ENCODE results near the gene AIG1.

The AIG1 gene

GRCh38 chr6:143205585-143205984, 144.9 kb downstream of the AIG1 start:
- DNase-seq (ENCODE audit: low spot score) = no peak
- TF ChIP-seq CTCF (IDR thresholded peaks at IDR 0.05; ENCODE audit: extremely low read depth, insufficient read depth, missing control alignments) = no peak
- in situ Hi-C loops (cut with MboI; ENCODE audit: low pct_unique_long_range_greater_than_20kb, low sequenced_read_pairs, unreplicated experiment) = no loop called here

DNA sequence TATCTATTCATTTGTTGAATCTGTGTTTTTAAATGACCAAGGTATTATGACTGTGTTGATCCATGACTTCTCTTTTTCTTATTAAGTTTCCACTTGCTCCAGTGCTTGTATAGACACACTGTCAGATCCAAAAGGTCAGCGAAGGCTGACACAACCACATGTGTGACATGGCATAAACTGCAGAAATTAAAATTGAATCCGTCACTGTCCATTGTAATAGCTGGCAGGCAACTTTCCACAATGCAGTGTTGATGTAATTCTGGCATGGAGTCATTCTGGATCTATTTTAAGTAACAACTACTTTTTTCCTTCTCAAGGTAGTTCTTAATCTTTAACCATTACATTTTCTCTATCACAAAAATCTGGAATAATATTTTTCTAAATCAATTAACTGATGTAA, 145.3 kb downstream of the AIG1 start:
- no peak for DNase-seq (ENCODE audit: low spot score)
- in situ Hi-C loops (cut with MboI; ENCODE audit: low pct_unique_long_range_greater_than_20kb, low sequenced_read_pairs, unreplicated experiment) = no loop called here
- no peak for TF ChIP-seq CTCF (IDR thresholded peaks at IDR 0.05; ENCODE audit: extremely low read depth, insufficient read depth, missing control alignments)

DNA sequence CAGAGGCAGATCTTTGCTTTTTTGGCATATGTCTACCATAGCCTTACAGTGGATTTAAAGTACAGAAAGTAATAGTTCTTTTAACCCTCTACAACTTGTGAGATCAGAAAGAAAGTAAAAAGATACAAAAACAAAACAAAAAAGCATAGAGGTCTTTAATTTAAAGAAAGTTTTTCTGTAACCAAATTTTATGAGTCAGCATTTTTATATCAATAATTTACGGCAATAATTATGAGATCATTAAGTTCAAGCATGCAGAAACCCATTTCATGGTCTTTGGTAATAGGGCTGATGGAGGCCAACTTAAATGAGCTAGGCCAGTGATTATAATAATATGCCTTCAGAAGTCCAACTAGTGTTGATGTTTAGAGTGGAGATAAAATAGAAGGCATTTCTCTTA, 145.9 kb downstream of the AIG1 start:
- in situ Hi-C loops (cut with MboI; ENCODE audit: low pct_unique_long_range_greater_than_20kb, low sequenced_read_pairs, unreplicated experiment) = no loop called here
- no peak for TF ChIP-seq CTCF (IDR thresholded peaks at IDR 0.05; ENCODE audit: extremely low read depth, insufficient read depth, missing control alignments)
- no peak for DNase-seq (ENCODE audit: low spot score)

DNA sequence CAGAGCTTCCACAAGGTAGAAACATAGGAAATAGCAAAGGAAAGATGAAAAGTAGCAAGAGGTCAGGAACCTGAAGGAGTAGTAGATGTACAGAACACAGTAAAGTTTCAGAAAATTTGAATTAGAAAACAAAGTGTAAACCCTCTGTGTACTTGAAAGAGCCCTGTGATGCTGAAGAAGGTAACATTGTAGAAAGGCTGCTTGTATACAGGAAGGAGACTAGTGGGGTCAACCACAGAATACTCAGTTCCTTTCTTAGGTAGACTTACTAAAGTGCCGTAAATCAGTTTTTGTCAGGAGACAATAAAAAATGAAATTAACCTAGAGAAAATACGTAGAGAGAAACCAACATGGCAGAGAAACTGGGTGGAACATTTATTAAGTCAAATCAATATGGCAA, 149.7 kb downstream of the AIG1 start:
- DNase-seq (ENCODE audit: low spot score) = no peak
- in situ Hi-C loops (cut with MboI; ENCODE audit: low pct_unique_long_range_greater_than_20kb, low sequenced_read_pairs, unreplicated experiment) = no loop called here

DNA sequence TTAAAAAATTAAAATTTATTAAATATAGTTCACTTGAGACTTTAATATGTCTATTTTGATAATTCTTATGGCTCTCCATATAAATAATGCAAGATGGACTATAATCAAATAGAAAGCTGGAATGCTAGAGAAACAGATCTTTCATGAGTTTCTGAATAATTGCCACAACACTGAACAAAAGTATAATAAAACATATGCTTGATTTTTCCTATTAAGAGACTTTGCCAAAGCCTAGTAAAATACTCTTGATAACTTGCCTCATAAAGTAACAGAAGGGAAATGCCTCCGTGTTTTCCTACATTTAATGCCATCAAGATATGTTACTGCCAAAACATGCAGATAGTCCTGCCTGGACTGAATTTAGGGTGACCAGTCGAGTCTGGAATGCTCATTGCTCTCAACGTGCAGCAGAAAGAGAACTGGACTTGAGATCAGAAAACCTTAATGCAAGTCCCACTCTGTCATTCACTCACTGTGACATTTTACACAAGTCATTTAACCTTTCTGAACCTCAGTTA, 153.2 kb downstream of the AIG1 start:
- in situ Hi-C loops (cut with MboI; ENCODE audit: low pct_unique_long_range_greater_than_20kb, low sequenced_read_pairs, unreplicated experiment) = no loop called here
- no peak for TF ChIP-seq CTCF (IDR thresholded peaks at IDR 0.05; ENCODE audit: extremely low read depth, insufficient read depth, missing control alignments)
- no peak for DNase-seq (ENCODE audit: low spot score)

More for the DNA sequence above, 149.7 kb downstream of the AIG1 start:
- TF ChIP-seq CTCF (IDR thresholded peaks at IDR 0.05; ENCODE audit: extremely low read depth, insufficient read depth, missing control alignments) = no peak

DNA sequence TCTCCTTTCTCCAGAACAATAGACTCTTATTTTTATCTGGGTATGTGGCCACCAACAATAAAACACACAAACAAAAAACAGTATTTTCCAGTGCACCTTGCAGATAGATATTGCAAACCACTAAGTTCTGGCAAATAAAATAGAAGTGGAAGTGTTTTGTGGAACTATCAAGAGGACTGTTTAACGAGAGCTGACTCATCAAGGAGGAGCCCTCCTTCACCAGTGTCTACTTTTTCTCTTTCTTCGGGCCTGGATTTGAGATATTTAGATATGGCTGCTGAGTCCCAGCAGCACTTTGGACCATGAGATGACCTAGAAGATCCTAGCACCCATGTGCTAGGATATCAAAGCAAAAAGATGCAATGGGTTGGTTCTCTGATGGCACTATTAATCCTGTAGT, 154.7 kb downstream of the AIG1 start:
- no peak for TF ChIP-seq CTCF (IDR thresholded peaks at IDR 0.05; ENCODE audit: extremely low read depth, insufficient read depth, missing control alignments)
- in situ Hi-C loops (cut with MboI; ENCODE audit: low pct_unique_long_range_greater_than_20kb, low sequenced_read_pairs, unreplicated experiment) = no loop called here
- DNase-seq (ENCODE audit: low spot score) = no peak

DNA sequence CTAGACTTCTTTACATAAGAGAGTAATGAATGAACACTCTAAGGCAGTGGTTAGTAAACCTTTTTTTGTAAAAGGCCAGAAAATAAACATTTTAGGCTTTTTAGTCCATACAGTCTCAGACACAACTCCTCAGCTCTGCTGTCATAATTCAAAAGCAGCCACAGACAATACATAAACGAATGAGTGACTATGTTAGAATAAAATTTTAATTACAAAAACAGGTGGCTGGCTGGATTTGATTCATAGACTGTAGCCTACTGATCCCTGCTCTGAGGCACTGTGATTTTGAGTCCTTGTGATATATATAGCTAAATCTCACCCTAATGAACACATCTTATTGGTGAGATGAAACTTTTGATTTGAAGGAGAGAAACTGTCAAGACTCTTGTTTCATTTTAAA, 155.1 kb downstream of the AIG1 start:
- DNase-seq (ENCODE audit: low spot score) = no peak
- in situ Hi-C loops (cut with MboI; ENCODE audit: low pct_unique_long_range_greater_than_20kb, low sequenced_read_pairs, unreplicated experiment) = no loop called here
- TF ChIP-seq CTCF (IDR thresholded peaks at IDR 0.05; ENCODE audit: extremely low read depth, insufficient read depth, missing control alignments) = no peak
